HL-60 (cell line): ENCODE measurements around the gene EXOC1.

Source experiments
- GABPA ChIP-seq: IDR thresholded peaks from 2 replicates; pipeline ENCODE4 v1.6.1; 2012; ENCODE audit warnings: low read depth
- POLR2AphosphoS5 ChIP-seq: IDR thresholded peaks from 2 replicates; pipeline ENCODE4 v1.6.1; 2012; ENCODE audit warnings: low read depth
- TF ChIP-seq, protein P1 (sequence below): IDR thresholded peaks from one replicate; pipeline ENCODE4 v1.5.1; 2011; ENCODE audit warnings: low read length, control low read depth, inconsistent platforms; ENCODE audit not compliant: insufficient read depth

DNA sequence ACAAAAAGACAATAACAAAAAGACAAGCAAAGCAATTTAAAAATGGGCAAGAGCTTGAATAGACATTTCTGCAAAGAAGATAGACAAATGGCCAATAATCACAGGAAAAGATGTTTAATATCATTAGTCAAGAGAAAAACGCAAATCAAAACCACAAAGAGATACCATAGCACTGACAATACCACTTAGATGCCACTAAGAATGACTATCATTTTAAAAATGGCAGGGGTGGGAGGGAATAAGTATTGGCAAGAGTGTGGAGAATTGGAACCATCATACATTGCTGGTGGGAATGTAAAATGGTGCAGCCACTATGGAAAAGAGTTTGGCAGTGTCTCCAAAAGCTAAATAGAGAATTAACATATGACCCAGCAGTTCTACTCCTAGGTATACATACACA lies 15.1 kb upstream of the EXOC1 start:
- TF ChIP-seq, protein P1, sequence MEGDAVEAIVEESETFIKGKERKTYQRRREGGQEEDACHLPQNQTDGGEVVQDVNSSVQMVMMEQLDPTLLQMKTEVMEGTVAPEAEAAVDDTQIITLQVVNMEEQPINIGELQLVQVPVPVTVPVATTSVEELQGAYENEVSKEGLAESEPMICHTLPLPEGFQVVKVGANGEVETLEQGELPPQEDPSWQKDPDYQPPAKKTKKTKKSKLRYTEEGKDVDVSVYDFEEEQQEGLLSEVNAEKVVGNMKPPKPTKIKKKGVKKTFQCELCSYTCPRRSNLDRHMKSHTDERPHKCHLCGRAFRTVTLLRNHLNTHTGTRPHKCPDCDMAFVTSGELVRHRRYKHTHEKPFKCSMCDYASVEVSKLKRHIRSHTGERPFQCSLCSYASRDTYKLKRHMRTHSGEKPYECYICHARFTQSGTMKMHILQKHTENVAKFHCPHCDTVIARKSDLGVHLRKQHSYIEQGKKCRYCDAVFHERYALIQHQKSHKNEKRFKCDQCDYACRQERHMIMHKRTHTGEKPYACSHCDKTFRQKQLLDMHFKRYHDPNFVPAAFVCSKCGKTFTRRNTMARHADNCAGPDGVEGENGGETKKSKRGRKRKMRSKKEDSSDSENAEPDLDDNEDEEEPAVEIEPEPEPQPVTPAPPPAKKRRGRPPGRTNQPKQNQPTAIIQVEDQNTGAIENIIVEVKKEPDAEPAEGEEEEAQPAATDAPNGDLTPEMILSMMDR, result no peak
- no peak for TF ChIP-seq POLR2AphosphoS5
- TF ChIP-seq GABPA, result no peak
